HepG2 (cell line): ENCODE measurements around the gene ALDH3B1. TPM values are rescaled to one million over a fixed set of nuclear protein-coding genes. Genes with fewer than 3 reads are reported as not detected.

ENCODE experiments used
- ATAD3A ChIP-seq: sonication (generic); formaldehyde crosslinking; IDR thresholded peaks from 2 replicates; pipeline ENCODE4 v1.4.0; 2020; ENCODE audit warnings: missing genetic modification reagents
- BCL6 ChIP-seq: IDR thresholded peaks from 2 replicates; pipeline ENCODE4 v1.6.1; 2016; ENCODE audit warnings: missing genetic modification reagents, missing compliant biosample characterization
- EHMT2 ChIP-seq: fragments of 200-600 bp; sonication (generic); IDR thresholded peaks from 2 replicates; pipeline ENCODE4 v1.7.0; 2017; ENCODE audit warnings: antibody characterized with exemption, low read depth, low read length, borderline replicate concordance
- ERF ChIP-seq: IDR thresholded peaks from 2 replicates; pipeline ENCODE4 v1.6.1; 2018; ENCODE audit warnings: missing biosample characterization, missing genetic modification reagents
- FOXP1 ChIP-seq, 2 experiments: fragments of 450-650 bp in 1 of 2; IDR thresholded peaks; 2 replicates each; pipeline ENCODE4 v1.6.1; 2017 to 2018; ENCODE audit warnings: antibody characterized with exemption in 1 of 2
- HNF4G ChIP-seq, 2 experiments: sonication (generic) in 1 of 2; formaldehyde crosslinking in 1 of 2; IDR thresholded peaks; 2 replicates each; pipeline versions ENCODE4 v1.4.0 to v1.6.1; 2011 to 2020; ENCODE audit warnings: borderline replicate concordance in 2 of 2, low read depth in 2 of 2, mild to moderate bottlenecking in 2 of 2, low read length in 1 of 2, missing genetic modification reagents in 1 of 2, moderate library complexity in 1 of 2
- HNRNPL ChIP-seq: fragments of 200-400 bp; formaldehyde crosslinking; IDR thresholded peaks from 2 replicates; pipeline ENCODE4 v1.6.1; 2017; ENCODE audit warnings: mild to moderate bottlenecking, low read depth, low read length
- MXD4 ChIP-seq: IDR thresholded peaks from 2 replicates; pipeline ENCODE4 v1.6.1; 2016; ENCODE audit warnings: mild to moderate bottlenecking, missing biosample characterization, missing genetic modification reagents
- NR2F1 ChIP-seq, 2 experiments: fragments of 450-650 bp in 1 of 2; formaldehyde crosslinking in 1 of 2; IDR thresholded peaks; 2 replicates each; pipeline versions ENCODE4 v1.5.0 to v1.6.1; 2016 to 2020; ENCODE audit warnings: mild to moderate bottlenecking in 1 of 2, missing compliant biosample characterization in 1 of 2, missing genetic modification reagents in 1 of 2, moderate library complexity in 1 of 2
- SAP130 ChIP-seq: IDR thresholded peaks from 2 replicates; pipeline ENCODE4 v1.6.1; 2016; ENCODE audit warnings: low read depth
- SIX4 ChIP-seq: sonication (generic); formaldehyde crosslinking; IDR thresholded peaks from 2 replicates; pipeline ENCODE4 v1.4.0; 2020; ENCODE audit warnings: missing genetic modification reagents
- SOX13 ChIP-seq, 3 experiments: fragments of 450-650 bp in 1 of 3; sonication (generic) in 1 of 3; formaldehyde crosslinking in 1 of 3; IDR thresholded peaks in 2 of 3; conservative IDR thresholded peaks in 1 of 3; 2 replicates each; pipeline versions ENCODE4 v1.5.0 to v1.6.1; 2016 to 2020; ENCODE audit warnings: antibody characterized with exemption in 1 of 3, mild to moderate bottlenecking in 1 of 3, missing compliant biosample characterization in 1 of 3, missing genetic modification reagents in 1 of 3, moderate library complexity in 1 of 3
- TBX3 ChIP-seq: fragments of 450-650 bp; IDR thresholded peaks from 2 replicates; pipeline ENCODE4 v1.6.1; 2017; ENCODE audit warnings: antibody characterized with exemption, mild to moderate bottlenecking, inconsistent platforms, borderline replicate concordance
- THAP11 ChIP-seq: IDR thresholded peaks from 2 replicates; pipeline ENCODE4 v1.6.1; 2016; ENCODE audit warnings: missing biosample characterization, missing genetic modification reagents
- ZFY ChIP-seq: sonication (generic); formaldehyde crosslinking; IDR thresholded peaks from 2 replicates; pipeline ENCODE4 v1.4.0; 2020; ENCODE audit warnings: missing genetic modification reagents
- ZKSCAN5 ChIP-seq: sonication (generic); formaldehyde crosslinking; IDR thresholded peaks from 2 replicates; pipeline ENCODE4 v1.5.1; 2020; ENCODE audit warnings: mild to moderate bottlenecking, missing genetic modification reagents
- ZMYM2 ChIP-seq: sonication (generic); formaldehyde crosslinking; IDR thresholded peaks from 2 replicates; pipeline ENCODE4 v1.8.0; 2022; ENCODE audit warnings: mild to moderate bottlenecking, missing genetic modification reagents
- ZNF235 ChIP-seq: sonication (generic); formaldehyde crosslinking; IDR thresholded peaks from 2 replicates; pipeline ENCODE4 v1.8.1; 2023; ENCODE audit warnings: mild to moderate bottlenecking, missing genetic modification reagents, borderline replicate concordance
- ZNF441 ChIP-seq: sonication (generic); formaldehyde crosslinking; IDR thresholded peaks from 2 replicates; pipeline ENCODE4 v1.7.0; 2021; ENCODE audit warnings: missing genetic modification reagents, borderline replicate concordance
- ZNF709 ChIP-seq: sonication (generic); formaldehyde crosslinking; IDR thresholded peaks from 2 replicates; pipeline ENCODE4 v1.5.0; 2020; ENCODE audit warnings: mild to moderate bottlenecking, missing genetic modification reagents
- ZNF766 ChIP-seq: sonication (generic); formaldehyde crosslinking; IDR thresholded peaks from 2 replicates; pipeline ENCODE4 v1.5.0; 2020; ENCODE audit warnings: missing genetic modification reagents, borderline replicate concordance
- ZNF788 ChIP-seq: sonication (generic); formaldehyde crosslinking; IDR thresholded peaks from 2 replicates; pipeline ENCODE4 v1.5.0; 2020; ENCODE audit warnings: mild to moderate bottlenecking, missing genetic modification reagents, borderline replicate concordance
- ZNF841 ChIP-seq: sonication (generic); formaldehyde crosslinking; IDR thresholded peaks from 2 replicates; pipeline ENCODE4 v1.8.1; 2023; ENCODE audit warnings: missing genetic modification reagents, borderline replicate concordance
- ZSCAN21 ChIP-seq: sonication (generic); formaldehyde crosslinking; IDR thresholded peaks from 2 replicates; pipeline ENCODE4 v1.8.0; 2022; ENCODE audit warnings: mild to moderate bottlenecking, missing genetic modification reagents, moderate library complexity, borderline replicate concordance
- polyA plus RNA-seq, 8 experiments: library from polyadenylated mRNA; depleted of rRNA in 3 of 8; stranded (reverse) in 7 of 8; unstranded in 1 of 8; fragments of >200 nt; fragmentation: Illumina TruSeq in 4 of 8; extraction: Trizol in 4 of 8; gene quantifications; 2 replicates each; pipeline versions ENCODE4 v1.2.1 to v1.2.3, GENCODE V29; 2011 to 2016; ENCODE audit warnings: low read depth in 4 of 8, missing spikeins in 1 of 8, mixed read lengths in 1 of 8; ENCODE audit not compliant: insufficient read depth in 1 of 8
- total RNA-seq, 5 experiments: library from RNA; depleted of rRNA; stranded (reverse); fragments of >200 nt; fragmentation: Illumina TruSeq; extraction: Trizol; gene quantifications; 2 replicates each; pipeline ENCODE4 v1.2.3, GENCODE V29; 2016; ENCODE audit warnings: low read depth in 1 of 5
- TF ChIP-seq, protein P1 (sequence below): IDR thresholded peaks from 2 replicates; pipeline ENCODE4 v1.6.1; 2016
- TF ChIP-seq, protein P2 (sequence below): sonication (generic); formaldehyde crosslinking; IDR thresholded peaks from 2 replicates; pipeline ENCODE4 v1.4.0; 2020; ENCODE audit warnings: missing genetic modification reagents
- TF ChIP-seq, protein P3 (sequence below): IDR thresholded peaks from 2 replicates; pipeline ENCODE4 v1.6.1; 2016

ALDH3B1 gene
- total and polyA plus RNA-seq, 2 of the 13 experiments (the other 11 are each of a cell fraction or from before 2014, with no cell fraction given): 4.0 to 6.7 TPM

DNA sequence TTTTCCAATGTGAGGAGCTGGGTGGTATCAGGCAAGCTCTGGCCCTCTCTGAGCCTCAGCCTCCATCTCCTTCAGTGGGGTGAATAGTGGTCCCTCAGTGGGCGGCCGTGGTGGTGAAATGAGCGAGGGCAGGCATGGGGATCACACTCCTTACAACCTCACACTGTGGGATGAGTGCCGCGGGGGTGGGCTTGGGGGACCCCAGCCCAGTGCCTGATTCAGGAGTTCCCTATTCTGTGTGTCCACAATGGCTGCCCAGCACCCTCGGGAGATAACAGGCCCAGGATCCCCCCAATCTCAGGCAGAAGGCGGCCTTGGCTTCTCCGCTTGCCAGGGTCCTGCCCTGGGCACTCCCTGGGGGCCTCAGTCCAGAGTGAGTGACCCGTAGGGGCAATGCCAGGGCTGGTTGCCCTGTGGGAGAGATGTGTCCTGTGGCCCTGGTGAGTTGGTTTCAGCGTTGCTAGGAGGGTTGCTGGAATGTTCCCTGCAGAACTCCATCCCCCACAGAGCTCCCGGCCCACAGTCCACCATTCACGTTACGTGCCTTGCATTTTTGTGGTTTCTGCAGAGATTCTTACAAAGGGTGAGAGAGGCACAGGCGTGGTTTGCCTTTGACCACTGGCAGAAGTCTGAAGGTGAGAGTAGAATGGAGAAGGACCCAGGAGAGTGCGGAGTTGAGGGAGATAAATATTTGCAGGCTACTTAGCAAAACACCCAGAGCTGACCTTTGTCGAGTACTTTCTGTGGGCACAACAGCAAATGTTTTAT, 2.9 kb downstream of the ALDH3B1 start (continued):
- TF ChIP-seq HNF4G (IDR thresholded peaks at IDR 0.05; ENCODE audit: borderline replicate concordance, low read depth, low read length) (peak; percentile 76; the same call in 1 of the 2 replicates), HNF4G (CRISPR knock-in tag; IDR thresholded peaks at IDR 0.05; ENCODE audit: borderline replicate concordance, low read depth) (no peak), TBX3 (peak; percentile 52; the same call in 1 of the 2 replicates), ATAD3A (CRISPR knock-in tag) (no peak), ZNF766 (CRISPR knock-in tag) (peak; percentile 52; the same call in 1 of the 2 replicates), ZSCAN21 (CRISPR knock-in tag) (0 out of 2 replicates have a peak, but pooled peaks have one; percentile 30), ERF (CRISPR knock-in tag) (peak; percentile 52; the same call in 1 of the 2 replicates), ZMYM2 (CRISPR knock-in tag) (peak; percentile 29; the same call in 1 of the 2 replicates), THAP11 (CRISPR knock-in tag) (peak; percentile 34; the same call in 1 of the 2 replicates), SIX4 (CRISPR knock-in tag) (no peak), NR2F1 (CRISPR knock-in tag; IDR thresholded peaks at IDR 0.05) (0 out of 4 replicates have a peak, but pooled peaks of 1 of the 2 experiments have one; percentile 30), MXD4 (CRISPR knock-in tag) (0 out of 2 replicates have a peak, but pooled peaks have one; percentile 24), SAP130 (CRISPR knock-in tag) (peak; percentile 68), ZNF841 (no peak), ZNF709 (CRISPR knock-in tag) (no peak), ZFY (CRISPR knock-in tag) (peak; percentile 31; the same call in 1 of the 2 replicates), BCL6 (CRISPR knock-in tag) (peak; percentile 39; the same call in 1 of the 2 replicates), SOX13 (IDR thresholded peaks at IDR 0.05) (no peak), SOX13 (CRISPR knock-in tag; conservative IDR thresholded peaks at IDR 0.05 in 1 of 2, IDR thresholded peaks at IDR 0.05 in 1 of 2) (peak in 1 of 2 experiments; percentile 85; a peak in 2 of 4 replicates), FOXP1 (IDR thresholded peaks at IDR 0.05) (0 out of 2 replicates have a peak, but pooled peaks have one; percentile 16), FOXP1 (CRISPR knock-in tag; IDR thresholded peaks at IDR 0.05) (no peak; the same call in 1 of the 2 replicates), ZKSCAN5 (CRISPR knock-in tag) (peak; percentile 82), ZNF235 (no peak), EHMT2 (no peak), ZNF788 (CRISPR knock-in tag) (peak; percentile 59; the same call in 1 of the 2 replicates), ZNF441 (CRISPR knock-in tag) (peak; percentile 81), HNRNPL (peak; percentile 88; the same call in 1 of the 2 replicates)
- TF ChIP-seq, protein P1, sequence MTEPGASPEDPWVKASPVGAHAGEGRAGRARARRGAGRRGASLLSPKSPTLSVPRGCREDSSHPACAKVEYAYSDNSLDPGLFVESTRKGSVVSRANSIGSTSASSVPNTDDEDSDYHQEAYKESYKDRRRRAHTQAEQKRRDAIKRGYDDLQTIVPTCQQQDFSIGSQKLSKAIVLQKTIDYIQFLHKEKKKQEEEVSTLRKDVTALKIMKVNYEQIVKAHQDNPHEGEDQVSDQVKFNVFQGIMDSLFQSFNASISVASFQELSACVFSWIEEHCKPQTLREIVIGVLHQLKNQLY (CRISPR knock-in tag): 0 out of 2 replicates have a peak, but pooled peaks have one; percentile 48
- TF ChIP-seq, protein P2, sequence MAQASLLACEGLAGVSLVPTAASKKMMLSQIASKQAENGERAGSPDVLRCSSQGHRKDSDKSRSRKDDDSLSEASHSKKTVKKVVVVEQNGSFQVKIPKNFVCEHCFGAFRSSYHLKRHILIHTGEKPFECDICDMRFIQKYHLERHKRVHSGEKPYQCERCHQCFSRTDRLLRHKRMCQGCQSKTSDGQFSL (CRISPR knock-in tag): no peak
- TF ChIP-seq, protein P3, sequence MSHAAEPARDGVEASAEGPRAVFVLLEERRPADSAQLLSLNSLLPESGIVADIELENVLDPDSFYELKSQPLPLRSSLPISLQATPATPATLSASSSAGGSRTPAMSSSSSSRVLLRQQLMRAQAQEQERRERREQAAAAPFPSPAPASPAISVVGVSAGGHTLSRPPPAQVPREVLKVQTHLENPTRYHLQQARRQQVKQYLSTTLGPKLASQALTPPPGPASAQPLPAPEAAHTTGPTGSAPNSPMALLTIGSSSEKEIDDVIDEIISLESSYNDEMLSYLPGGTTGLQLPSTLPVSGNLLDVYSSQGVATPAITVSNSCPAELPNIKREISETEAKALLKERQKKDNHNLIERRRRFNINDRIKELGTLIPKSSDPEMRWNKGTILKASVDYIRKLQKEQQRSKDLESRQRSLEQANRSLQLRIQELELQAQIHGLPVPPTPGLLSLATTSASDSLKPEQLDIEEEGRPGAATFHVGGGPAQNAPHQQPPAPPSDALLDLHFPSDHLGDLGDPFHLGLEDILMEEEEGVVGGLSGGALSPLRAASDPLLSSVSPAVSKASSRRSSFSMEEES (CRISPR knock-in tag): peak; percentile 21; the same call in 1 of the 2 replicates
